Neural crest cell (in vitro differentiated cells): ENCODE measurements around the gene RPL28. TPM values are rescaled to one million over a fixed set of nuclear protein-coding genes. Genes with fewer than 3 reads are reported as not detected.
"Not testable (repeated sequence)": the region's sequence is repeated elsewhere in the genome, so short reads cannot be mapped to it uniquely, and the experiment has no call there.

Experiments used
- DNase-seq: peaks from one replicate; pipeline ENCODE4 v3.0.0; 2021; ENCODE audit warnings: low read depth, mixed read lengths, low spot score
- H3K27ac Mint-ChIP-seq: one replicate; pipeline ENCODE4 v1.8.0; 2021; ENCODE audit warnings: mild to moderate bottlenecking, mixed read lengths; ENCODE audit not compliant: unreplicated experiment
- H3K27me3 Mint-ChIP-seq: 2 replicates; pipeline ENCODE4 v1.8.0; 2021; ENCODE audit warnings: low read depth, mild to moderate bottlenecking, mixed read lengths
- H3K36me3 Mint-ChIP-seq: 2 replicates; pipeline ENCODE4 v1.8.0; 2021; ENCODE audit warnings: low read depth, mild to moderate bottlenecking, mixed read lengths
- H3K4me1 Mint-ChIP-seq: 2 replicates; pipeline ENCODE4 v1.8.0; 2021; ENCODE audit warnings: mixed read lengths
- H3K4me3 Mint-ChIP-seq: one replicate; pipeline ENCODE4 v1.8.0; 2021; ENCODE audit warnings: mild to moderate bottlenecking, mixed read lengths
- H3K9me3 Mint-ChIP-seq: 2 replicates; pipeline ENCODE4 v1.8.0; 2021; ENCODE audit warnings: mixed read lengths
- CTCF ChIP-seq: fragments of 200-600 bp; sonication (generic); conservative IDR thresholded peaks from 2 replicates; pipeline ENCODE4 v1.5.0; 2021; ENCODE audit warnings: antibody characterized with exemption, mild to moderate bottlenecking
- total RNA-seq: library from RNA; stranded (reverse); gene quantifications from 2 replicates; pipeline ENCODE4 v1.2.1, GENCODE V29; 2021

The RPL28 gene
- total RNA-seq, 1 donor from 2014 or later: 1,888 TPM

GRCh38 chr19:55419624-55420236 lies 34.0 kb downstream of the RPL28 start:
- no peak for TF ChIP-seq CTCF
- Mint-ChIP-seq H3K27me3 (peaks cover 28% of the 10 kb centered on the region), H3K36me3 (no peaks in the 10 kb centered on the region), H3K4me3 (no peak overlapping the region), H3K4me1 (no peaks in the 10 kb centered on the region), H3K9me3 (no peaks in the 10 kb centered on the region), H3K27ac (no peak overlapping the region)
- DNase-seq: no peak

GRCh38 chr19:55421281-55421680 lies 35.5 kb downstream of the RPL28 start:
- not testable (repeated sequence) for H3K4me1 Mint-ChIP-seq, H3K36me3 Mint-ChIP-seq, H3K27ac Mint-ChIP-seq, H3K4me3 Mint-ChIP-seq, DNase-seq, H3K9me3 Mint-ChIP-seq
- peaks cover 28% of the 10 kb centered on the region for H3K27me3 Mint-ChIP-seq

- no peaks in the 10 kb centered on the region for H3K36me3 Mint-ChIP-seq
- H3K27ac Mint-ChIP-seq: no peak overlapping the region
- TF ChIP-seq CTCF: no peak
- H3K4me1 Mint-ChIP-seq: peaks cover 8% of the 10 kb centered on the region
- H3K9me3 Mint-ChIP-seq: no peaks in the 10 kb centered on the region
- H3K27me3 Mint-ChIP-seq: peaks cover 26% of the 10 kb centered on the region
- H3K4me3 Mint-ChIP-seq: no peak overlapping the region
- no peak for DNase-seq
Measured at GRCh38 chr19:55423225-55424005, 37.7 kb downstream of the RPL28 start.

- no peak for DNase-seq
- no peak overlapping the region for H3K4me3 Mint-ChIP-seq
- H3K27ac Mint-ChIP-seq: no peak overlapping the region
- H3K36me3 Mint-ChIP-seq: no peaks in the 10 kb centered on the region
- H3K9me3 Mint-ChIP-seq: no peaks in the 10 kb centered on the region
- H3K4me1 Mint-ChIP-seq: peaks cover 8% of the 10 kb centered on the region
- no peak for TF ChIP-seq CTCF
- H3K27me3 Mint-ChIP-seq: peaks cover 24% of the 10 kb centered on the region
Measured at GRCh38 chr19:55424518-55424917, 38.8 kb downstream of the RPL28 start.

- DNase-seq: no peak
- TF ChIP-seq CTCF: no peak
- Mint-ChIP-seq H3K36me3 (no peaks in the 10 kb centered on the region), H3K4me1 (peaks cover 8% of the 10 kb centered on the region), H3K27ac (no peak overlapping the region), H3K4me3 (no peak overlapping the region), H3K27me3 (peaks cover 15% of the 10 kb centered on the region), H3K9me3 (peaks cover 2% of the 10 kb centered on the region)
Measured at GRCh38 chr19:55426042-55426441, 40.3 kb downstream of the RPL28 start.

- DNase-seq: no peak
- H3K27ac Mint-ChIP-seq: no peak overlapping the region
- H3K4me3 Mint-ChIP-seq: no peak overlapping the region
- H3K27me3 Mint-ChIP-seq: peaks cover 2% of the 10 kb centered on the region
- TF ChIP-seq CTCF: no peak
- H3K4me1 Mint-ChIP-seq: peaks cover 3% of the 10 kb centered on the region
- peaks cover 6% of the 10 kb centered on the region for H3K9me3 Mint-ChIP-seq
- H3K36me3 Mint-ChIP-seq: no peaks in the 10 kb centered on the region
Measured at GRCh38 chr19:55431183-55431582, 45.5 kb downstream of the RPL28 start.
